Nephron (organoid): ENCODE results near the gene DES.

Source experiments
- H3K27ac Mint-ChIP-seq, 3 experiments: 2 replicates each; pipeline ENCODE4 v1.8.0; 2020; ENCODE audit warnings: mixed read lengths in 3 of 3, mild to moderate bottlenecking in 2 of 3, moderate library complexity in 1 of 3
- H3K27me3 Mint-ChIP-seq: 2 replicates; pipeline ENCODE4 v1.8.0; 2021; ENCODE audit warnings: low read depth, mild to moderate bottlenecking, moderate library complexity, mixed read lengths
- H3K36me3 Mint-ChIP-seq: 2 replicates; pipeline ENCODE4 v1.8.0; 2020; ENCODE audit warnings: low read depth, mixed read lengths
- H3K4me1 Mint-ChIP-seq: 2 replicates; pipeline ENCODE4 v1.8.0; 2020; ENCODE audit warnings: mixed read lengths
- H3K4me3 Mint-ChIP-seq, 3 experiments: 2 replicates each; pipeline ENCODE4 v1.8.0; 2020; ENCODE audit warnings: mild to moderate bottlenecking in 3 of 3, mixed read lengths in 3 of 3, moderate library complexity in 2 of 3
- H3K9me3 Mint-ChIP-seq: 2 replicates; pipeline ENCODE4 v1.8.0; 2020; ENCODE audit warnings: mixed read lengths
- CTCF ChIP-seq, 3 experiments: fragments of 200-600 bp; sonication (generic); IDR thresholded peaks; one replicate each; pipeline ENCODE4 v1.5.0; 2021; ENCODE audit warnings: antibody characterized with exemption in 3 of 3; ENCODE audit not compliant: unreplicated experiment in 3 of 3

Gene DES

GRCh38 chr2:219440388-219441256 is 22.4 kb downstream of the DES start:
- H3K36me3 Mint-ChIP-seq = no peaks in the 10 kb centered on the region
- peaks cover 7% of the 10 kb centered on the region for H3K27me3 Mint-ChIP-seq
- peak overlapping the region; percentile 73 to 87 (median 81) for H3K4me3 Mint-ChIP-seq
- TF ChIP-seq CTCF (IDR thresholded peaks at IDR 0.05; ENCODE audit: unreplicated experiment in 3 of 3) = no peak
- peak overlapping the region in 2 of 3 experiments; percentile 53 to 69 for H3K27ac Mint-ChIP-seq
- H3K4me1 Mint-ChIP-seq = peaks cover 45% of the 10 kb centered on the region
- no peaks in the 10 kb centered on the region for H3K9me3 Mint-ChIP-seq

GRCh38 chr2:219441451-219442255 is 23.5 kb downstream of the DES start:
- H3K4me3 Mint-ChIP-seq = peak overlapping the region; percentile 73 to 87 (median 81)

GRCh38 chr2:219442256-219443015 is 24.3 kb downstream of the DES start:
- TF ChIP-seq CTCF (IDR thresholded peaks at IDR 0.05; ENCODE audit: unreplicated experiment in 3 of 3) = no peak
- H3K27ac Mint-ChIP-seq = peak overlapping the region; percentile 28 to 75 (median 45)
- H3K4me1 Mint-ChIP-seq = peaks cover 52% of the 10 kb centered on the region
- peak overlapping the region; percentile 89 to 95 (median 90) for H3K4me3 Mint-ChIP-seq
- no peaks in the 10 kb centered on the region for H3K36me3 Mint-ChIP-seq
- H3K27me3 Mint-ChIP-seq = peaks cover 4% of the 10 kb centered on the region
- no peaks in the 10 kb centered on the region for H3K9me3 Mint-ChIP-seq

More at GRCh38 chr2:219441451-219442255, 23.5 kb downstream of the DES start:
- Mint-ChIP-seq H3K27me3 (peaks cover 4% of the 10 kb centered on the region), H3K27ac (peak overlapping the region in 2 of 3 experiments; percentile 53 to 69), H3K36me3 (no peaks in the 10 kb centered on the region), H3K4me1 (peaks cover 47% of the 10 kb centered on the region), H3K9me3 (no peaks in the 10 kb centered on the region)
- TF ChIP-seq CTCF (IDR thresholded peaks at IDR 0.05; ENCODE audit: unreplicated experiment in 3 of 3) = no peak

- H3K27me3 Mint-ChIP-seq = peaks cover 4% of the 10 kb centered on the region
- no peak for TF ChIP-seq CTCF (IDR thresholded peaks at IDR 0.05; ENCODE audit: unreplicated experiment in 3 of 3)
- no peaks in the 10 kb centered on the region for H3K36me3 Mint-ChIP-seq
- H3K4me1 Mint-ChIP-seq = peaks cover 52% of the 10 kb centered on the region
- H3K4me3 Mint-ChIP-seq = peak overlapping the region; percentile 89 to 95 (median 90)
- no peaks in the 10 kb centered on the region for H3K9me3 Mint-ChIP-seq
- H3K27ac Mint-ChIP-seq = peak overlapping the region; percentile 45 to 75 (median 59)
Measured at GRCh38 chr2:219443016-219443696, 25.0 kb downstream of the DES start.

- H3K9me3 Mint-ChIP-seq = no peaks in the 10 kb centered on the region
- peak overlapping the region; percentile 89 to 95 (median 90) for H3K4me3 Mint-ChIP-seq
- peaks cover 4% of the 10 kb centered on the region for H3K27me3 Mint-ChIP-seq
- H3K27ac Mint-ChIP-seq = peak overlapping the region in 2 of 3 experiments; percentile 59 to 75
- no peaks in the 10 kb centered on the region for H3K36me3 Mint-ChIP-seq
- no peak for TF ChIP-seq CTCF (IDR thresholded peaks at IDR 0.05; ENCODE audit: unreplicated experiment in 3 of 3)
- peaks cover 52% of the 10 kb centered on the region for H3K4me1 Mint-ChIP-seq
Measured at GRCh38 chr2:219443697-219444023, 25.5 kb downstream of the DES start.
